ENCODE measurements around the gene SORCS3. TPM values are rescaled to one million over a fixed set of nuclear protein-coding genes. Genes with fewer than 3 reads are reported as not detected.

Gene SORCS3
- total RNA-seq, 1 donor from 2014 or later = 4.2 TPM

DNA sequence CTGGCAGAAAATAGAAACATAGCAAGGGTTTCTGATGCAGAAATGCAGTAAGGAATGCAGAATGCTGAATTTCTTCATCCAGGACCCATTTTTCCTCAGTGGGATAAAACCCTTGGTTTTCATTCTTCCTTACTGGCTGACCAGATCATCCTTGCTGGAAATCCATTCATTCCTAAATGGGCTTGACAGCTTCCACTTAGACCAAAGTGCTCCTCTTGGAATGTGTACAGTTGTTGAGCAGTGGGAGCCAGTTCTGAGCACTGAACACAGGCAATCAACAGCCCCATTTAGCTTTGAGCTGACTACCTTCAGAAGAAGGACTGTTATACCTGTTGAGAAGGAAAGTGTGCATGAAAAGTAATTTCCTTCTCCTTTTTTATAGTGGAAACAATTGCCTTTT lies 232.1 kb downstream of the SORCS3 start:
- Mint-ChIP-seq H3K4me3 (no peak overlapping the region), H3K36me3 (no peaks in the 10 kb centered on the region), H3K4me1 (ENCODE audit: unreplicated experiment) (no peaks in the 10 kb centered on the region), H3K27ac (no peak overlapping the region), H3K9me3 (no peaks in the 10 kb centered on the region), H3K27me3 (peaks cover 3% of the 10 kb centered on the region)
- no peak for DNase-seq (ENCODE audit: extremely low spot score, unreplicated experiment)
- no peak for TF ChIP-seq CTCF (conservative IDR thresholded peaks at IDR 0.05)

- Mint-ChIP-seq H3K27ac (no peak overlapping the region), H3K9me3 (no peaks in the 10 kb centered on the region), H3K4me3 (no peak overlapping the region), H3K4me1 (ENCODE audit: unreplicated experiment) (no peaks in the 10 kb centered on the region), H3K36me3 (no peaks in the 10 kb centered on the region), H3K27me3 (peaks cover 12% of the 10 kb centered on the region)
- DNase-seq (ENCODE audit: extremely low spot score, unreplicated experiment) = no peak
- TF ChIP-seq CTCF (conservative IDR thresholded peaks at IDR 0.05) = no peak
These were observed 234.5 kb downstream of the SORCS3 start for GRCh38 chr10:104875561-104875960.

GRCh38 chr10:104880624-104881398 lies 239.7 kb downstream of the SORCS3 start:
- H3K27me3 Mint-ChIP-seq = peaks cover 33% of the 10 kb centered on the region
- H3K4me3 Mint-ChIP-seq = no peak overlapping the region
- no peak overlapping the region for H3K27ac Mint-ChIP-seq

DNA sequence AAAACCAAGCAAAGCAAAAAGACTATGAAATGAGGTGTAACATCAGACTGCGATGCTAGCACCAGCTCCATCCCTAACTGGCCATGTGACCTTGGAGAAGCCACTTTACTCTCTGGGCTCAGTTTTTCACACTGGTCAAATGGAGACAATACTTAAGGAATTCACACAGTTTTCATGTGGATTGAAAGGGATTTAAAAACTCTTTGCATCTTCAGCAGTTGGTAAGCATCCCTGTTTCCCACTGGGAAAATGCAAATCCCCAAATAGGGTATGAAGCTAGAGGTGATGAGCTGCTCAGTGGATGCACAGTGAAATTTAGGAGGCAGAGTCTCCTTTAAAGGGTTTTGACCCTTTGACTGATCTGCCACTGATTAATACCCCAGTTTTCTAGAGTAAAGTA lies 240.7 kb downstream of the SORCS3 start:
- no peaks in the 10 kb centered on the region for H3K9me3 Mint-ChIP-seq
- H3K36me3 Mint-ChIP-seq = no peaks in the 10 kb centered on the region
- no peak for TF ChIP-seq CTCF (conservative IDR thresholded peaks at IDR 0.05)
- H3K27me3 Mint-ChIP-seq = peaks cover 33% of the 10 kb centered on the region
- no peak overlapping the region for H3K27ac Mint-ChIP-seq
- H3K4me3 Mint-ChIP-seq = no peak overlapping the region
- no peaks in the 10 kb centered on the region for H3K4me1 Mint-ChIP-seq (ENCODE audit: unreplicated experiment)
- DNase-seq (ENCODE audit: extremely low spot score, unreplicated experiment) = no peak

More at GRCh38 chr10:104880624-104881398, 239.7 kb downstream of the SORCS3 start:
- DNase-seq (ENCODE audit: extremely low spot score, unreplicated experiment) = no peak
- no peak for TF ChIP-seq CTCF (conservative IDR thresholded peaks at IDR 0.05)
- H3K36me3 Mint-ChIP-seq = no peaks in the 10 kb centered on the region
- H3K4me1 Mint-ChIP-seq (ENCODE audit: unreplicated experiment) = no peaks in the 10 kb centered on the region
- H3K9me3 Mint-ChIP-seq = no peaks in the 10 kb centered on the region

DNA sequence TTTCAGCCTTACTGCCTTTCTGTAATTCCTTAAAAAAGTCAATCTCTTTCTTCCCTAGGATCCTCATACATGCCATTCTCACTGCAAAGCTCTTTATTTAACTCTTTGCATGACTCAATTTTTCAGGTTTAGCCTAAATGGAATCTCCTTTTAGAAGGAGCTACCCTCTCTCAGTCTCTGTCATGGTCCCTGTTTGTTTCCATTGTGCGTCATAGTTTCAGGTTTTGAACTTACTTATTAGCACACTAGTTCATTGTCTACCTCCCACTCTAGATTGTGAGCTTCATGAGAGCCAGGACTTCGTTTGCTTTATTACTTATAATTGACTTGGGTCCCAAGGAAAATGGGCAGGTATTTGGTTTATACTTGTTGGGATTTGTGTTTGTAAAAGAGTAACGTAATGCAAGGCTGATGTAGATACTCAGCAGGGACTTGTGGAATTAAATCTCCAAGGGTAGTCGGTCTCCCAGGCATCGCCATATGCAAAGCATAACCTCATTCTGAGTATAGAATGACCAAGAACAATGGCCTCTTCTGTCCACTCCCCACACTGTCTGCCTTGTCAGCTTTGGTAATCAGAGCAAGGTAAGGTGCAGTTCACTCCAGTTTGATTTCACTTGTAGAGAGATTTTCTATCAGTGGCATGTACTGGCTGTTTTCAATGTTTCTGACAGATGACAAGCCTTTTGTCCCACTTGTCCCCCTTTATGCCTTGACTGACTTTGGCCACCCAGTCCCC lies 252.0 kb downstream of the SORCS3 start:
- H3K36me3 Mint-ChIP-seq = no peaks in the 10 kb centered on the region
- DNase-seq (ENCODE audit: extremely low spot score, unreplicated experiment) = no peak
- no peak overlapping the region for H3K4me3 Mint-ChIP-seq
- H3K9me3 Mint-ChIP-seq = no peaks in the 10 kb centered on the region
- no peak overlapping the region for H3K27ac Mint-ChIP-seq
- H3K27me3 Mint-ChIP-seq = peaks cover 6% of the 10 kb centered on the region
- H3K4me1 Mint-ChIP-seq (ENCODE audit: unreplicated experiment) = no peaks in the 10 kb centered on the region
- TF ChIP-seq CTCF (conservative IDR thresholded peaks at IDR 0.05) = no peak
